ENCODE data around the gene MAMSTR.

MAMSTR gene

GRCh38 chr19:48735031-48735615 lies 15.6 kb upstream of the MAMSTR start:
- H3K4me3 ChIP-seq (ENCODE audit: low read length), result no peak overlapping the region
- no peaks in the 10 kb centered on the region for H3F3A ChIP-seq (ENCODE audit: insufficient read depth, low read length)
- H3K4me1 ChIP-seq (ENCODE audit: low read length), result no peaks in the 10 kb centered on the region
- H2AFZ ChIP-seq (ENCODE audit: low read length), result no peak overlapping the region
- TF ChIP-seq EZH2 (optimal IDR thresholded peaks at IDR 0.05; ENCODE audit: low read depth, low read length) (no peak), CTCF (IDR thresholded peaks at IDR 0.05; ENCODE audit: low read length) (no peak), EZH2phosphoT487 (IDR thresholded peaks at IDR 0.05; ENCODE audit: low read length) (no peak)
- no peak overlapping the region for H3K9ac ChIP-seq (ENCODE audit: low read length)
- H3K27ac ChIP-seq (ENCODE audit: low read length), result no peak overlapping the region
- H4K20me1 ChIP-seq (ENCODE audit: insufficient read depth, low read length), result no peaks in the 10 kb centered on the region
- H3K9me2 ChIP-seq (replicated peaks; ENCODE audit: insufficient read depth, low read length), result no peaks in the 10 kb centered on the region
- no peak overlapping the region for H3K4me2 ChIP-seq (ENCODE audit: low read depth, low read length)
- H3K79me2 ChIP-seq (ENCODE audit: low read length), result no peaks in the 10 kb centered on the region
- no peaks in the 10 kb centered on the region for H3K36me3 ChIP-seq (replicated peaks; ENCODE audit: insufficient read depth, low read length)
- H3K27me3 ChIP-seq (replicated peaks; ENCODE audit: insufficient read depth, low read length), result peaks cover 73% of the 10 kb centered on the region
- H3K9me3 ChIP-seq (replicated peaks; ENCODE audit: insufficient read depth, low read length), result no peaks in the 10 kb centered on the region
- DNase-seq, result no peak

GRCh38 chr19:48734625-48735024 lies 15.1 kb upstream of the MAMSTR start:
- Histone ChIP-seq H3K9me3 (replicated peaks; ENCODE audit: insufficient read depth, low read length) (no peaks in the 10 kb centered on the region), H3K27me3 (replicated peaks; ENCODE audit: insufficient read depth, low read length) (peaks cover 68% of the 10 kb centered on the region), H3K36me3 (replicated peaks; ENCODE audit: insufficient read depth, low read length) (no peaks in the 10 kb centered on the region), H4K20me1 (ENCODE audit: insufficient read depth, low read length) (no peaks in the 10 kb centered on the region), H3K4me2 (ENCODE audit: low read depth, low read length) (no peak overlapping the region), H3K27ac (ENCODE audit: low read length) (no peak overlapping the region), H3K9me2 (replicated peaks; ENCODE audit: insufficient read depth, low read length) (no peaks in the 10 kb centered on the region), H3K4me3 (ENCODE audit: low read length) (no peak overlapping the region), H3F3A (ENCODE audit: insufficient read depth, low read length) (no peaks in the 10 kb centered on the region), H2AFZ (ENCODE audit: low read length) (no peak overlapping the region), H3K79me2 (ENCODE audit: low read length) (no peaks in the 10 kb centered on the region), H3K4me1 (ENCODE audit: low read length) (no peaks in the 10 kb centered on the region), H3K9ac (ENCODE audit: low read length) (no peak overlapping the region)
- TF ChIP-seq EZH2phosphoT487 (IDR thresholded peaks at IDR 0.05; ENCODE audit: low read length) (no peak), EZH2 (optimal IDR thresholded peaks at IDR 0.05; ENCODE audit: low read depth, low read length) (no peak)
- no peak for DNase-seq

GRCh38 chr19:48731452-48731851 lies 11.9 kb upstream of the MAMSTR start:
- H3K9ac ChIP-seq (ENCODE audit: low read length), result no peak overlapping the region
- no peak overlapping the region for H3K27ac ChIP-seq (ENCODE audit: low read length)
- no peaks in the 10 kb centered on the region for H3K9me2 ChIP-seq (replicated peaks; ENCODE audit: insufficient read depth, low read length)
- peaks cover 79% of the 10 kb centered on the region for H3K27me3 ChIP-seq (replicated peaks; ENCODE audit: insufficient read depth, low read length)
- no peak overlapping the region for H3K4me2 ChIP-seq (ENCODE audit: low read depth, low read length)
- H3K4me3 ChIP-seq (ENCODE audit: low read length), result no peak overlapping the region
- no peaks in the 10 kb centered on the region for H3K79me2 ChIP-seq (ENCODE audit: low read length)
- no peaks in the 10 kb centered on the region for H3K9me3 ChIP-seq (replicated peaks; ENCODE audit: insufficient read depth, low read length)
- H2AFZ ChIP-seq (ENCODE audit: low read length), result no peak overlapping the region
- TF ChIP-seq CTCF (IDR thresholded peaks at IDR 0.05; ENCODE audit: low read length) (no peak), EZH2 (optimal IDR thresholded peaks at IDR 0.05; ENCODE audit: low read depth, low read length) (no peak), EZH2phosphoT487 (IDR thresholded peaks at IDR 0.05; ENCODE audit: low read length) (no peak)
- no peaks in the 10 kb centered on the region for H4K20me1 ChIP-seq (ENCODE audit: insufficient read depth, low read length)
- DNase-seq, result no peak
- H3F3A ChIP-seq (ENCODE audit: insufficient read depth, low read length), result no peaks in the 10 kb centered on the region
- H3K36me3 ChIP-seq (replicated peaks; ENCODE audit: insufficient read depth, low read length), result no peaks in the 10 kb centered on the region
- H3K4me1 ChIP-seq (ENCODE audit: low read length), result no peaks in the 10 kb centered on the region

GRCh38 chr19:48728911-48729664 lies 9.6 kb upstream of the MAMSTR start:
- Histone ChIP-seq H3K9ac (ENCODE audit: low read length) (no peak overlapping the region), H3K4me3 (ENCODE audit: low read length) (no peak overlapping the region), H4K20me1 (ENCODE audit: insufficient read depth, low read length) (no peaks in the 10 kb centered on the region), H3F3A (ENCODE audit: insufficient read depth, low read length) (no peaks in the 10 kb centered on the region), H3K4me1 (ENCODE audit: low read length) (no peaks in the 10 kb centered on the region), H3K36me3 (replicated peaks; ENCODE audit: insufficient read depth, low read length) (no peaks in the 10 kb centered on the region), H3K79me2 (ENCODE audit: low read length) (no peaks in the 10 kb centered on the region), H3K9me2 (replicated peaks; ENCODE audit: insufficient read depth, low read length) (no peaks in the 10 kb centered on the region), H2AFZ (ENCODE audit: low read length) (no peak overlapping the region), H3K27me3 (replicated peaks; ENCODE audit: insufficient read depth, low read length) (peaks cover 67% of the 10 kb centered on the region), H3K9me3 (replicated peaks; ENCODE audit: insufficient read depth, low read length) (no peaks in the 10 kb centered on the region), H3K27ac (ENCODE audit: low read length) (no peak overlapping the region), H3K4me2 (ENCODE audit: low read depth, low read length) (no peak overlapping the region)
- TF ChIP-seq EZH2phosphoT487 (IDR thresholded peaks at IDR 0.05; ENCODE audit: low read length) (no peak), EZH2 (optimal IDR thresholded peaks at IDR 0.05; ENCODE audit: low read depth, low read length) (no peak), CTCF (IDR thresholded peaks at IDR 0.05; ENCODE audit: low read length) (no peak)
- no peak for DNase-seq
